Neural crest cell (in vitro differentiated cells): ENCODE measurements around the gene DHRS3. TPM values are rescaled to one million over a fixed set of nuclear protein-coding genes. Genes with fewer than 3 reads are reported as not detected.

Experiments
- DNase-seq: peaks from one replicate; pipeline ENCODE4 v3.0.0; 2021; ENCODE audit warnings: low read depth, mixed read lengths, low spot score
- H3K27ac Mint-ChIP-seq: one replicate; pipeline ENCODE4 v1.8.0; 2021; ENCODE audit warnings: mild to moderate bottlenecking, mixed read lengths; ENCODE audit not compliant: unreplicated experiment
- H3K27me3 Mint-ChIP-seq: 2 replicates; pipeline ENCODE4 v1.8.0; 2021; ENCODE audit warnings: low read depth, mild to moderate bottlenecking, mixed read lengths
- H3K36me3 Mint-ChIP-seq: 2 replicates; pipeline ENCODE4 v1.8.0; 2021; ENCODE audit warnings: low read depth, mild to moderate bottlenecking, mixed read lengths
- H3K4me1 Mint-ChIP-seq: 2 replicates; pipeline ENCODE4 v1.8.0; 2021; ENCODE audit warnings: mixed read lengths
- H3K4me3 Mint-ChIP-seq: one replicate; pipeline ENCODE4 v1.8.0; 2021; ENCODE audit warnings: mild to moderate bottlenecking, mixed read lengths
- H3K9me3 Mint-ChIP-seq: 2 replicates; pipeline ENCODE4 v1.8.0; 2021; ENCODE audit warnings: mixed read lengths
- CTCF ChIP-seq: fragments of 200-600 bp; sonication (generic); conservative IDR thresholded peaks from 2 replicates; pipeline ENCODE4 v1.5.0; 2021; ENCODE audit warnings: antibody characterized with exemption, mild to moderate bottlenecking
- total RNA-seq: library from RNA; stranded (reverse); gene quantifications from 2 replicates; pipeline ENCODE4 v1.2.1, GENCODE V29; 2021

Gene DHRS3
- total RNA-seq, 1 donor from 2014 or later: 0.91 TPM

GRCh38 chr1:12610305-12610935, 7.6 kb downstream of the DHRS3 start:
- H3K4me3 Mint-ChIP-seq: no peak overlapping the region
- no peak for TF ChIP-seq CTCF
- H3K9me3 Mint-ChIP-seq: no peaks in the 10 kb centered on the region
- peaks cover 39% of the 10 kb centered on the region for H3K27me3 Mint-ChIP-seq
- no peak overlapping the region for H3K27ac Mint-ChIP-seq
- H3K4me1 Mint-ChIP-seq: peaks cover 2% of the 10 kb centered on the region
- no peaks in the 10 kb centered on the region for H3K36me3 Mint-ChIP-seq
- no peak for DNase-seq

GRCh38 chr1:12609469-12610003, 8.5 kb downstream of the DHRS3 start:
- Mint-ChIP-seq H3K27me3 (peaks cover 30% of the 10 kb centered on the region), H3K27ac (no peak overlapping the region), H3K9me3 (no peaks in the 10 kb centered on the region), H3K4me3 (no peak overlapping the region), H3K36me3 (no peaks in the 10 kb centered on the region), H3K4me1 (peaks cover 2% of the 10 kb centered on the region)
- no peak for DNase-seq
- no peak for TF ChIP-seq CTCF

GRCh38 chr1:12608311-12608957, 9.6 kb downstream of the DHRS3 start:
- H3K27me3 Mint-ChIP-seq: peaks cover 25% of the 10 kb centered on the region
- H3K4me3 Mint-ChIP-seq: no peak overlapping the region
- peaks cover 10% of the 10 kb centered on the region for H3K4me1 Mint-ChIP-seq
- peak overlapping the region; percentile 35 for H3K27ac Mint-ChIP-seq
- H3K36me3 Mint-ChIP-seq: no peaks in the 10 kb centered on the region
- no peak for TF ChIP-seq CTCF
- no peaks in the 10 kb centered on the region for H3K9me3 Mint-ChIP-seq
- DNase-seq: no peak

- Mint-ChIP-seq H3K9me3 (no peaks in the 10 kb centered on the region), H3K27ac (no peak overlapping the region), H3K27me3 (peaks cover 14% of the 10 kb centered on the region), H3K4me1 (peaks cover 10% of the 10 kb centered on the region), H3K4me3 (no peak overlapping the region), H3K36me3 (no peaks in the 10 kb centered on the region)
- no peak for DNase-seq
- no peak for TF ChIP-seq CTCF
Observed at GRCh38 chr1:12607263-12607662, 10.7 kb downstream of the DHRS3 start.

- no peak for DNase-seq
- no peaks in the 10 kb centered on the region for H3K36me3 Mint-ChIP-seq
- TF ChIP-seq CTCF: no peak
- no peaks in the 10 kb centered on the region for H3K9me3 Mint-ChIP-seq
- no peak overlapping the region for H3K4me3 Mint-ChIP-seq
- no peak overlapping the region for H3K27ac Mint-ChIP-seq
- H3K4me1 Mint-ChIP-seq: peaks cover 23% of the 10 kb centered on the region
- H3K27me3 Mint-ChIP-seq: peaks cover 2% of the 10 kb centered on the region
Observed at GRCh38 chr1:12604986-12605385, 13.0 kb downstream of the DHRS3 start.
